Tibial nerve (tissue), 4 donors: Measurements from ENCODE around the gene MLLT1. TPM values are rescaled to one million over a fixed set of nuclear protein-coding genes. Genes with fewer than 3 reads are reported as not detected.

Source experiments
- DNase-seq, 2 donors: peaks; one replicate each; pipeline ENCODE4 v3.0.0-alpha.2; 2019; ENCODE audit warnings: low spot score in 2 of 2
- H3K27ac ChIP-seq, 4 donors: fragments of 200-600 bp; sonication (generic) in 3 of 4; one replicate each; pipeline ENCODE4 v1.5.1; 2017 to 2019; ENCODE audit warnings: mild to moderate bottlenecking in 1 of 4
- H3K27me3 ChIP-seq, 2 donors: fragments of 200-600 bp; sonication (generic) in 1 of 2; one replicate each; pipeline versions ENCODE4 v1.5.1 to v1.6.0; 2017 to 2019
- H3K36me3 ChIP-seq, 3 donors: fragments of 200-600 bp; sonication (generic); one replicate each; pipeline ENCODE4 v1.5.1; 2018 to 2019
- H3K4me1 ChIP-seq, 4 donors: fragments of 200-600 bp; sonication (generic) in 3 of 4; one replicate each; pipeline ENCODE4 v1.5.1; 2017 to 2019
- H3K4me3 ChIP-seq, 4 donors: fragments of 200-600 bp; sonication (generic) in 3 of 4; one replicate each; pipeline ENCODE4 v1.5.1; 2017 to 2019; ENCODE audit warnings: mild to moderate bottlenecking in 1 of 4, moderate library complexity in 1 of 4
- H3K9me3 ChIP-seq, 4 donors: fragments of 200-600 bp; sonication (generic) in 3 of 4; one replicate each; pipeline ENCODE4 v1.5.1; 2017 to 2019
- EP300 ChIP-seq, 2 donors: sonication (generic); formaldehyde crosslinking; IDR thresholded peaks; one replicate each; pipeline ENCODE4 v1.6.1; 2017; ENCODE audit warnings: antibody characterized with exemption in 2 of 2, mild to moderate bottlenecking in 1 of 2
- POLR2A ChIP-seq, 2 donors: fragments of 450-650 bp; IDR thresholded peaks; one replicate each; pipeline ENCODE4 v1.6.1; 2017; ENCODE audit warnings: antibody characterized with exemption in 2 of 2, mild to moderate bottlenecking in 2 of 2, moderate library complexity in 2 of 2
- WGBS, 2 donors: methylation state at CpG; one replicate each; pipeline ENCODE4 v1.1.5; 2018; 5-methylcytosine and 5-hydroxymethylcytosine counted together
- total RNA-seq, 4 donors: library from RNA; depleted of rRNA; stranded (reverse); fragments of >200 nt; gene quantifications; one replicate each; pipeline ENCODE4 v1.1.0, GENCODE V29; 2016
- TF ChIP-seq, protein P1 (sequence below), 5 experiments: fragments of 200-600 bp in 3 of 5; fragments of 450-650 bp in 2 of 5; sonication (generic) in 3 of 5; IDR thresholded peaks; one replicate each; pipeline ENCODE4 v1.5.1; 2016 to 2019; ENCODE audit warnings: antibody characterized with exemption in 5 of 5, mild to moderate bottlenecking in 3 of 5, moderate library complexity in 2 of 5

The MLLT1 gene
- total RNA-seq, 4 donors from 2014 or later, result 15.1 to 42.0 (median 19.9) TPM

DNA sequence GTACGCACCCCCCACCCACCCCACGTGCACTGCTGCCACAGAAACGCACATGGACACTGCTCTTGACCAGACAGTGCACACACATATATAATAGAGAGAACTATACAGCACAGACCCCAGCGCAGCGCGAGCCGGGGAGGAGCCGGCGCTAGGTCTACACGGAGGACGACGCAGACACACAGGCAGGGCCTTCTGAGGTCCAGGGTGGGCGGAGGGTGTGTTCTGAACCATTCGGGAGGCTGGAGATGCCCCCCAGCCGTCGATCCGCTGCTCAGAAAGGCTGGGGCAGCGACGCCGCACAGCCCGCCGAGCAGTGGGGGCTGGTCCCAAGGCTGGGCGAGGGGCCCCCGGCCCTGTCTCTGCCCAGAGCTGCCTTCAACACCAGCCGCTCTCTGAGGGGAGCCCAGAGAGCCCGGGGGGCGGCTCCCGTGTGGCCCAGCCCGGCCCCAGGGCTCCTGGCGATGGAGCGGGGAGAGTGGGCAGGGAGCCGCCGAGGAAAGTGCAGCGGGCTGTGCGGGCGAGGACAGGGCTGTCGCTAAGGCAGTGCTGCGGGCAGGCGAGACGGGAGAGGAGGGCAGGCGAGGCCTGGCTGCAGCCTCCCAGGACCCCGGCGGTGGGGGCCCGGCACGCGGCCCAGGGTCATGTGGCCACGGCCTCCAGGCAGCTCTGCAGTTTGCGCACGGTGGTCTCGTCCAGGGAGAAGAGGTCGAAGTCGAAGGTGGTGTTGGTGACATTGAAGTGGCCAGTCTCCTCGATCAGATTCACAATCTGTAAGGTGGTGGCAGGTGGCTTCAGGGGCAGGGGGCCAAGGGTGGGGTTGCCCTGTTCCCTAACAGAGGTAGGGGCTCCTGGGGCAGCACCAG is 67.1 kb downstream of the MLLT1 start:
- H3K27ac ChIP-seq, result peak overlapping the region in 2 of 4 donors; percentile 57 to 74
- H3K9me3 ChIP-seq, result no peaks in the 10 kb centered on the region
- peaks cover 0 to 62% (median 0%) of the 10 kb centered on the region in 3 donors for H3K36me3 ChIP-seq
- no peak overlapping the region for H3K4me3 ChIP-seq
- H3K4me1 ChIP-seq, result peaks cover 0 to 20% (median 7%) of the 10 kb centered on the region in 4 donors
- TF ChIP-seq, protein P1, sequence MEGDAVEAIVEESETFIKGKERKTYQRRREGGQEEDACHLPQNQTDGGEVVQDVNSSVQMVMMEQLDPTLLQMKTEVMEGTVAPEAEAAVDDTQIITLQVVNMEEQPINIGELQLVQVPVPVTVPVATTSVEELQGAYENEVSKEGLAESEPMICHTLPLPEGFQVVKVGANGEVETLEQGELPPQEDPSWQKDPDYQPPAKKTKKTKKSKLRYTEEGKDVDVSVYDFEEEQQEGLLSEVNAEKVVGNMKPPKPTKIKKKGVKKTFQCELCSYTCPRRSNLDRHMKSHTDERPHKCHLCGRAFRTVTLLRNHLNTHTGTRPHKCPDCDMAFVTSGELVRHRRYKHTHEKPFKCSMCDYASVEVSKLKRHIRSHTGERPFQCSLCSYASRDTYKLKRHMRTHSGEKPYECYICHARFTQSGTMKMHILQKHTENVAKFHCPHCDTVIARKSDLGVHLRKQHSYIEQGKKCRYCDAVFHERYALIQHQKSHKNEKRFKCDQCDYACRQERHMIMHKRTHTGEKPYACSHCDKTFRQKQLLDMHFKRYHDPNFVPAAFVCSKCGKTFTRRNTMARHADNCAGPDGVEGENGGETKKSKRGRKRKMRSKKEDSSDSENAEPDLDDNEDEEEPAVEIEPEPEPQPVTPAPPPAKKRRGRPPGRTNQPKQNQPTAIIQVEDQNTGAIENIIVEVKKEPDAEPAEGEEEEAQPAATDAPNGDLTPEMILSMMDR (IDR thresholded peaks at IDR 0.05), result no peak
- no peak for TF ChIP-seq EP300 (IDR thresholded peaks at IDR 0.05)
- TF ChIP-seq POLR2A (IDR thresholded peaks at IDR 0.05), result no peak
- DNase-seq, result no peak
- WGBS, 2 donors, result 87 to 90% methylated on average over 32 to 53 of the region's 53 CpGs
- H3K27me3 ChIP-seq, result no peaks in the 10 kb centered on the region

DNA sequence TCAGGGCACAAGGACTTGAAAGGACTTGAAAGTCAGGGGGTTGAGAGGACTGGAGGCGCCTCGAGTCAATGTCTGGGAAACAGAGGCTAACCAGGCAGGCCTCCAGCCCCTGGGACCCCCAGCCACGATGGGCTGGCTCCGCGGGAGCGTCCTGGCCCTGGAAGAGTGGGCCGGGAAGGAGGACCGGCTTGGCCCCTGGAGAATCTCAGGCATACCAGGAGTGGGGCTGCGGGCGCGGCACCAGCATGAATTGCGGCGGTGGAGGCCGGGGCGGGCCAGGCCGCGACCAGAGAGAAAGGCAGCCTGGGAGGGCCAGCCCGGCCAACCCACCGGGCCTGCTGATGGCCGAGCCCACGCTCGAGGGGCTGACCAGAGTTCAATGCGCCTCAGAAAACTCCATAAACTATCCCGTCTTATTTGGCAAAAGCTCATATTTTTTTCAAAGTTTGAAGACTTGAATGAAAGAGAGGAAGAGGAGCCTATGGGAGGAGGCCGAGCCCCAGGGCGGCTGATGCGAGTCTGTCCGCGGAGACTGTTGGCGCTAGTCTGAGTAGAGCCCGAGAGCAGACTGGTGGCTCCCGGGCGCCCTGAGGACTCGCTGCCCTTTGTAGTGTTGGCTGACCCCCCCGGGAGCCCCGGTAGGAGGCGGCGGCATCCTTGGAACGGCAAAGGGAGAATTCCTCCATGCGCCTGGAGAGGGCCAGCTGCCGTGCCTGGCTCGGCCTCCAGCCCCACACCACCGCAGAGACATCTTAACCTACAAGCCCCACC is 68.0 kb downstream of the MLLT1 start:
- Histone ChIP-seq H3K27ac (peak overlapping the region in 3 of 4 donors; percentile 13 to 74 (median 57)), H3K36me3 (peaks cover 0 to 62% (median 0%) of the 10 kb centered on the region in 3 donors), H3K9me3 (no peaks in the 10 kb centered on the region), H3K4me3 (no peak overlapping the region), H3K4me1 (peaks cover 0 to 11% (median under 1%) of the 10 kb centered on the region in 4 donors), H3K27me3 (no peaks in the 10 kb centered on the region)
- 65 to 71% methylated on average over 41 to 43 of the region's 43 CpGs for WGBS, 2 donors
- TF ChIP-seq POLR2A (IDR thresholded peaks at IDR 0.05) (no peak), EP300 (IDR thresholded peaks at IDR 0.05) (no peak)
- TF ChIP-seq, protein P1 (IDR thresholded peaks at IDR 0.05), result no peak
- no peak for DNase-seq

DNA sequence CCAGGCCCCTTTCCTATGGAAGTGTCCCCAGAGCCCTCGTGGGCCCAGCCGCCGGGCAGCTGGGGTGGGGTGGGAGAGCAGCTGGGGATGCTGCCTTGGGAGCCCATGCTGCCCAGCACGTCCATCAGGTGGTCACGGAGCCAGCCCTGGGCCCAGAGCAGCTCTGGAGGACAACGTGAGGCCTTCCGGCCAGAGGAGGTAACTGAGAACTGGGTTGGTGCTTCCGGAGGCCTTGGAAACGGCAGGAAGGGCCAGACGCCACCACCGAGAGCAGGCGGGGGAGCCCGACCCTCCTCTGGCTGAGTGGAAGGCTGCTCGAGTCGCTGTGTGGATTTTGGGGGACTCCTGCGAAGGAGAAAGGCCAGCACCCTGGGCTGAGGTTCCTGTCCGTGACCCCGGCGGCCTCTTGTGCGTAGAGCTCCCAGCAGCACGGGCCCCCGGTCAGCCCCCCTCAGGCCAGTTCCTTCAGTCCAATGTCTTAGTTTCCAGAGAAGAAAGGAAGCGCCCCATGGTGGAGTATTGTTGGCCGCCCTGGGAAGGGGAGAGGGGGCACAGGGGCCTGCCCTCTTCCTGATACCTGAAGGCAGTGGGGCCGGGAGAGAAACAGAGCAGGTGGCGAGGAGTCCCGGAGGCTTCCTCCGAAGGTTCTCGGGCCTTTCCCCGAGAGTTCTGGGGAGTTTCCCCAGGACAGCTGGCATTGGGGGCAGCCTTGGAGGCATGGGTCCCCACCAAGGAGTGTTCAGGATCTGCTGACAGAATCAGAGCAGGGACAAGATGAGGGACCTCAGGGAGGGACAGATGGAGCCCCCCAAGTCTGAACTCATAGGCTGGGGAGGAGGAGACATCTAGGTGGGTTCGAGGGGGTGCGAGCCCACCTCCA is 68.8 kb downstream of the MLLT1 start:
- peaks cover 0 to 5% (median 0%) of the 10 kb centered on the region in 4 donors for H3K4me1 ChIP-seq
- no peaks in the 10 kb centered on the region for H3K27me3 ChIP-seq
- 81 to 87% methylated on average over 30 to 32 of the region's 32 CpGs for WGBS, 2 donors
- H3K9me3 ChIP-seq, result no peaks in the 10 kb centered on the region
- H3K36me3 ChIP-seq, result peaks cover 0 to 55% (median 0%) of the 10 kb centered on the region in 3 donors
- H3K27ac ChIP-seq, result peak overlapping the region in 3 of 4 donors; percentile 13 to 74 (median 57)
- no peak for TF ChIP-seq EP300 (IDR thresholded peaks at IDR 0.05)
- TF ChIP-seq, protein P1 (IDR thresholded peaks at IDR 0.05), result no peak
- no peak for TF ChIP-seq POLR2A (IDR thresholded peaks at IDR 0.05)
- no peak overlapping the region for H3K4me3 ChIP-seq
- DNase-seq, result no peak

DNA sequence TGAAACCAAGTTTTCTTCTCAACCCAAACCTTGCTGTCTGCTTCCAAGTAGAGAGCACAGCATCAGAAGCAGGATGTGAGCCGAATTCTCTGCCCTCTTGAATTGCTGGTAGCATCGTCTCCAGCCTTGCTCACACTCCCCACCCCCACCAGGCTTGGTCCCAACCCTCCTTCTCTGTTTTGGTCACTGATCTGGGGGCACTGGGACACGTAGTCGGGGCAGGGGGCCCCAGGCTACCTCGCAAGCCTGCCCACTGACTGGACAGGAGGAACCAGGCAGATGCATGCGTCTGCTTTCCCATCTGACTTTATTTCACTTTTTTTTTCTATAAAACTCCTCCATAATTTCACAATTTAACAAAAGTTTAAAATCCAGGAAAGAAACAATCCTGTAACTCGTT is 69.7 kb downstream of the MLLT1 start:
- TF ChIP-seq, protein P1 (IDR thresholded peaks at IDR 0.05), result no peak
- TF ChIP-seq POLR2A (IDR thresholded peaks at IDR 0.05), result no peak
- TF ChIP-seq EP300 (IDR thresholded peaks at IDR 0.05), result no peak
- Histone ChIP-seq H3K27ac (peak overlapping the region in 1 of 4 donors; percentile 24), H3K4me3 (no peak overlapping the region), H3K9me3 (no peaks in the 10 kb centered on the region), H3K4me1 (peaks cover 0 to 5% (median 0%) of the 10 kb centered on the region in 4 donors), H3K36me3 (peaks cover 0 to 46% (median 0%) of the 10 kb centered on the region in 3 donors), H3K27me3 (no peaks in the 10 kb centered on the region)
- WGBS, 2 donors, result 87% methylated on average over 7 of the region's 7 CpGs
- DNase-seq, result no peak
